ENCODE measurements around the gene TAS2R10. TPM values are rescaled to one million over a fixed set of nuclear protein-coding genes. Genes with fewer than 3 reads are reported as not detected.

The TAS2R10 gene
- polyA plus RNA-seq, 1 donor from 2014 or later, result 8.3 TPM

DNA sequence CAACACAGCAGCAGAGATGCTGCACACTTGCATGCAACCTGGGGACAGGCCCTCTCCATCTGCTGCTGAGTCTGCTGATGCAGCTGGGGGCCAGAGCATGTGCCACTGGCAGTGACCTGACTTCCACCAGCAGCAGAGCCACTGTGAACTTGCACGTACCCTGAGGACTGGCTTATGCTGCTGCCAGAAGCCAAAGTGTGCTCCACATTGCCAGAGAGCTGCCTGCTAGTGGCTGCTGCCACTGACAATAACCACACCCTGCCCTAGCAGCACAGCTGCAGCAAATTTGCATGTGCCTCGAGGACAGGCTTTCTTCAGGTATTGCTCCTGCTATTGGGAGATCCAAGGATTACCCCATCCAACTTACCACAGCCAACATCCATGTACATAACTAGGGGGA lies 27.6 kb upstream of the TAS2R10 start:
- H4K20me1 ChIP-seq (ENCODE audit: insufficient read depth), result no peaks in the 10 kb centered on the region
- no peak overlapping the region for H3K4me3 ChIP-seq (ENCODE audit: low read length)
- H3K9me3 ChIP-seq (ENCODE audit: low read length), result peaks cover 10% of the 10 kb centered on the region
- H3K9ac ChIP-seq (ENCODE audit: low read length), result no peak overlapping the region
- no peaks in the 10 kb centered on the region for H3K36me3 ChIP-seq (ENCODE audit: insufficient read depth, low read length)
- H3K9me2 ChIP-seq (ENCODE audit: insufficient read depth, low read length), result no peaks in the 10 kb centered on the region
- H3K4me2 ChIP-seq (ENCODE audit: low read length), result no peak overlapping the region
- H3K79me2 ChIP-seq (replicated peaks; ENCODE audit: insufficient read depth, low read length), result no peaks in the 10 kb centered on the region
- no peaks in the 10 kb centered on the region for H3F3A ChIP-seq (ENCODE audit: insufficient read depth, low read length, poor library complexity, severe bottlenecking)
- TF ChIP-seq, protein P1, sequence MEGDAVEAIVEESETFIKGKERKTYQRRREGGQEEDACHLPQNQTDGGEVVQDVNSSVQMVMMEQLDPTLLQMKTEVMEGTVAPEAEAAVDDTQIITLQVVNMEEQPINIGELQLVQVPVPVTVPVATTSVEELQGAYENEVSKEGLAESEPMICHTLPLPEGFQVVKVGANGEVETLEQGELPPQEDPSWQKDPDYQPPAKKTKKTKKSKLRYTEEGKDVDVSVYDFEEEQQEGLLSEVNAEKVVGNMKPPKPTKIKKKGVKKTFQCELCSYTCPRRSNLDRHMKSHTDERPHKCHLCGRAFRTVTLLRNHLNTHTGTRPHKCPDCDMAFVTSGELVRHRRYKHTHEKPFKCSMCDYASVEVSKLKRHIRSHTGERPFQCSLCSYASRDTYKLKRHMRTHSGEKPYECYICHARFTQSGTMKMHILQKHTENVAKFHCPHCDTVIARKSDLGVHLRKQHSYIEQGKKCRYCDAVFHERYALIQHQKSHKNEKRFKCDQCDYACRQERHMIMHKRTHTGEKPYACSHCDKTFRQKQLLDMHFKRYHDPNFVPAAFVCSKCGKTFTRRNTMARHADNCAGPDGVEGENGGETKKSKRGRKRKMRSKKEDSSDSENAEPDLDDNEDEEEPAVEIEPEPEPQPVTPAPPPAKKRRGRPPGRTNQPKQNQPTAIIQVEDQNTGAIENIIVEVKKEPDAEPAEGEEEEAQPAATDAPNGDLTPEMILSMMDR (IDR thresholded peaks at IDR 0.05; ENCODE audit: poor library complexity, severe bottlenecking), result no peak
- TF ChIP-seq EZH2 (IDR thresholded peaks at IDR 0.05; ENCODE audit: borderline replicate concordance, insufficient read depth, low read length, poor library complexity, severe bottlenecking), result no peak
- TF ChIP-seq SMC3 (conservative IDR thresholded peaks at IDR 0.05; ENCODE audit: poor library complexity), result no peak
- TF ChIP-seq EP300 (conservative IDR thresholded peaks at IDR 0.05; ENCODE audit: poor library complexity, severe bottlenecking), result no peak
- TF ChIP-seq POLR2AphosphoS5 (IDR thresholded peaks at IDR 0.05), result no peak
- no peak for TF ChIP-seq REST (IDR thresholded peaks at IDR 0.05; ENCODE audit: borderline replicate concordance)
- TF ChIP-seq RAD21 (conservative IDR thresholded peaks at IDR 0.05), result no peak
- TF ChIP-seq MXI1 (conservative IDR thresholded peaks at IDR 0.05; ENCODE audit: poor library complexity, severe bottlenecking), result no peak
- TF ChIP-seq TAF1 (IDR thresholded peaks at IDR 0.05; ENCODE audit: low read depth), result no peak
- H3K27me3 ChIP-seq (ENCODE audit: insufficient read depth, low read depth, low read length), result no peaks in the 10 kb centered on the region
- no peak overlapping the region for H3K27ac ChIP-seq (ENCODE audit: low read length)
- no peak overlapping the region for H2AFZ ChIP-seq (ENCODE audit: low read depth, low read length)

- no peaks in the 10 kb centered on the region for H3K36me3 ChIP-seq (ENCODE audit: insufficient read depth, low read length)
- H3K4me3 ChIP-seq (ENCODE audit: low read length), result no peak overlapping the region
- no peak overlapping the region for H2AFZ ChIP-seq (ENCODE audit: low read depth, low read length)
- no peaks in the 10 kb centered on the region for H3K27me3 ChIP-seq (ENCODE audit: insufficient read depth, low read depth, low read length)
- no peak overlapping the region for H3K4me2 ChIP-seq (ENCODE audit: low read length)
- no peaks in the 10 kb centered on the region for H3K9me2 ChIP-seq (ENCODE audit: insufficient read depth, low read length)
- peaks cover 8% of the 10 kb centered on the region for H3K9me3 ChIP-seq (ENCODE audit: low read length)
- no peak overlapping the region for H3K9ac ChIP-seq (ENCODE audit: low read length)
- H3F3A ChIP-seq (ENCODE audit: insufficient read depth, low read length, poor library complexity, severe bottlenecking), result no peaks in the 10 kb centered on the region
- H3K27ac ChIP-seq (ENCODE audit: low read length), result no peak overlapping the region
- no peak for TF ChIP-seq MXI1 (conservative IDR thresholded peaks at IDR 0.05; ENCODE audit: poor library complexity, severe bottlenecking)
- no peak for TF ChIP-seq EP300 (conservative IDR thresholded peaks at IDR 0.05; ENCODE audit: poor library complexity, severe bottlenecking)
- TF ChIP-seq REST (IDR thresholded peaks at IDR 0.05; ENCODE audit: borderline replicate concordance), result no peak
- TF ChIP-seq TAF1 (IDR thresholded peaks at IDR 0.05; ENCODE audit: low read depth), result no peak
- no peak for TF ChIP-seq SMC3 (conservative IDR thresholded peaks at IDR 0.05; ENCODE audit: poor library complexity)
- no peak for TF ChIP-seq RAD21 (conservative IDR thresholded peaks at IDR 0.05)
- TF ChIP-seq POLR2AphosphoS5 (IDR thresholded peaks at IDR 0.05), result no peak
- no peak for TF ChIP-seq EZH2 (IDR thresholded peaks at IDR 0.05; ENCODE audit: borderline replicate concordance, insufficient read depth, low read length, poor library complexity, severe bottlenecking)
- TF ChIP-seq, protein P1 (IDR thresholded peaks at IDR 0.05; ENCODE audit: poor library complexity, severe bottlenecking), result no peak
- no peaks in the 10 kb centered on the region for H4K20me1 ChIP-seq (ENCODE audit: insufficient read depth)
- no peaks in the 10 kb centered on the region for H3K79me2 ChIP-seq (replicated peaks; ENCODE audit: insufficient read depth, low read length)
Observed at GRCh38 chr12:10851243-10851858, 25.2 kb upstream of the TAS2R10 start.

All from neural cell (in vitro differentiated cells).